ENCODE results near the gene LCN2.
"Not testable (repeated sequence)": the region's sequence is repeated elsewhere in the genome, so short reads cannot be mapped to it uniquely, and the experiment has no call there.

Gene LCN2

GRCh38 chr9:128169925-128170324 is 20.7 kb downstream of the LCN2 start:
- no peak for DNase-seq

- DNase-seq = no peak
Measured at GRCh38 chr9:128174062-128174461, 24.8 kb downstream of the LCN2 start.

GRCh38 chr9:128175102-128175563 is 25.9 kb downstream of the LCN2 start:
- no peak for DNase-seq

GRCh38 chr9:128175726-128176125 is 26.5 kb downstream of the LCN2 start:
- DNase-seq = no peak

GRCh38 chr9:128178806-128179431 is 29.7 kb downstream of the LCN2 start:
- no peak for DNase-seq

GRCh38 chr9:128180001-128180400 is 30.7 kb downstream of the LCN2 start:
- no peak for DNase-seq

- DNase-seq = no peak
Measured at GRCh38 chr9:128180447-128180846, 31.2 kb downstream of the LCN2 start.

GRCh38 chr9:128181480-128181879 is 32.2 kb downstream of the LCN2 start:
- not testable (repeated sequence) for DNase-seq

GRCh38 chr9:128182893-128183588 is 33.8 kb downstream of the LCN2 start:
- DNase-seq = no peak

- DNase-seq = no peak
Measured at GRCh38 chr9:128185979-128186965, 37.0 kb downstream of the LCN2 start.

GRCh38 chr9:128187361-128187760 is 38.1 kb downstream of the LCN2 start:
- no peak for DNase-seq

GRCh38 chr9:128188209-128188608 is 39.0 kb downstream of the LCN2 start:
- DNase-seq = no peak

GRCh38 chr9:128190013-128190412 is 40.8 kb downstream of the LCN2 start:
- DNase-seq = no peak

- no peak for DNase-seq
Measured at GRCh38 chr9:128190516-128191405, 41.5 kb downstream of the LCN2 start.

GRCh38 chr9:128191406-128192046 is 42.3 kb downstream of the LCN2 start, which contains the start of gene CIZ1:
CIZ1 (minus strand) TSS chr9:128191572; CDS start chr9:128190857, 715 bp downstream.
- DNase-seq = peak; percentile 47 to 50

- DNase-seq = no peak
Measured at GRCh38 chr9:128192601-128193371, 43.5 kb downstream of the LCN2 start.

GRCh38 chr9:128193469-128194096 is 44.3 kb downstream of the LCN2 start:
- DNase-seq = no peak

GRCh38 chr9:128201441-128202369 is 52.5 kb downstream of the LCN2 start:
- DNase-seq = no peak

GRCh38 chr9:128202648-128203023 is 53.4 kb downstream of the LCN2 start:
- DNase-seq = no peak
